ENCODE results near the gene KANK2.

KANK2 gene

DNA sequence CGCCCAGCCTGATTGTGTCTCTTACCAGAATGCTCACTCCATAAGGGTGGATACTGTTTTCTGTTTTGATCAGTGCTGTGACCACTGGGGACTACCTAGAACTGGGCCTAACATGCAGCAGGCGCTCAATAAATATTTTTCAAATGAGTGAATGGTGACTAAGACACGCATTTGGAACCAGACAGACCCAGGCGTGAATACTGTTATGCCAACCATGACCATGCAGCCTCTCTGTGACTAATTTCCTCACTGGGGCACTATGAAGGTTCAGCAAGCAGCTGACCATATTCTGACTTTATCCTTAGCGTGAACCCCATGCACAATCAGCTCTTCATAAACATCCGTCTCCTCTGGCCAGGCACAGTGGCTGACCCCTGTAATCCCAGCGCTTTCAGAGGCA, 28.8 kb downstream of the KANK2 start:
- 0 out of 2 replicates have a peak, but pooled peaks have one; percentile 35 for TF ChIP-seq EP300 (IDR thresholded peaks at IDR 0.05; ENCODE audit: borderline replicate concordance)
- TF ChIP-seq FOXM1 (IDR thresholded peaks at IDR 0.05; ENCODE audit: borderline replicate concordance, low read depth), result no peak

DNA sequence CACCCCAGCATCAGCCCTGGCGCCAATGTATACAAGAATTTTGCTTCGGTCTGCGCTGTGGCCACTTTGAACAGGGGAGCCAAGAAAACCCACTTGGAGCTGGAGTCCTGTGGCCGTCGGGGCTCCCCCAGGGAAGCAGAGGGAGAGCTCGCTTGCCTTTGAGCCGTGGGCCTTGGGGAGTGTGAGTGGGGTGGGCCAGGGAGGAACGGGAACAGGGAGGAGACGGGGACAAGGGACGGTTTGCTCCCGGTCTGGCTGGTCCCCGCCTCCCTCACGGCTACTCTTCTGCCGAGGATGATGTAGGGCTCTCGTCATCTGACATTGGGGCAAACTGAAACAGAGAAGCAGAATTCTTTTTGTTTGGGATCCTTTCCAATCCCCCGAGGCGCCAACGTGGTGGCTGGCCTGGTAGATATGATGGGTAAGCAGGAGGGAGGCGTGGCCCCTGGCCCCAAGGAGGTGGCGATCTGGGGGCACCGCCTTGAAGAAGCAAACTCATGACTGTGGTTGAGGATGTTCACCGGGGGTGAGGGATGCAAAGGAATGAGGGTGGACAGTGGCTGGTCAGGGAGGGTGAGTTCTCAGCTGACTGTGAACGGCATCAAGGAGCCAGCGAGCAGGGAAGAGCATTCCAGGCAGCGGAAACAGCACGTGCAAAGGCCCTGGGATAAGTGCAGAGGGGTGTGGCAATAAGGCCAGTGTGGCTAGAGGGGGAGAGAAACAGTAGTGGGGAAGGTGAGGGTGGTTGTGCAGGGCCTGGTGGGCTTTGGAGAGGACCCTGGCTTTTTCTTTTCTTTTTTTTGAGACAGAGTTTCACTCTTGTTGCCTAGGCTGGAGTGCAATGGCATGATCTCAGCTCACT, 30.8 kb downstream of the KANK2 start:
- TF ChIP-seq CEBPB (IDR thresholded peaks at IDR 0.05), result no peak
- TF ChIP-seq CREB1 (IDR thresholded peaks at IDR 0.05; ENCODE audit: low read depth), result no peak
- TF ChIP-seq, protein P1, sequence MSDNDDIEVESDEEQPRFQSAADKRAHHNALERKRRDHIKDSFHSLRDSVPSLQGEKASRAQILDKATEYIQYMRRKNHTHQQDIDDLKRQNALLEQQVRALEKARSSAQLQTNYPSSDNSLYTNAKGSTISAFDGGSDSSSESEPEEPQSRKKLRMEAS (IDR thresholded peaks at IDR 0.05), result no peak
- no peak for TF ChIP-seq TCF12 (IDR thresholded peaks at IDR 0.05; ENCODE audit: low read depth)
- TF ChIP-seq TAF1 (IDR thresholded peaks at IDR 0.05; ENCODE audit: low read depth), result no peak
- no peak for TF ChIP-seq FOXM1 (IDR thresholded peaks at IDR 0.05; ENCODE audit: borderline replicate concordance, low read depth)
- TF ChIP-seq YY1 (IDR thresholded peaks at IDR 0.05; ENCODE audit: low read depth), result no peak
- TF ChIP-seq NFIC (IDR thresholded peaks at IDR 0.05), result no peak
- no peak for TF ChIP-seq ZBTB7A (IDR thresholded peaks at IDR 0.05; ENCODE audit: low read depth)
- TF ChIP-seq TEAD4 (IDR thresholded peaks at IDR 0.05), result no peak

DNA sequence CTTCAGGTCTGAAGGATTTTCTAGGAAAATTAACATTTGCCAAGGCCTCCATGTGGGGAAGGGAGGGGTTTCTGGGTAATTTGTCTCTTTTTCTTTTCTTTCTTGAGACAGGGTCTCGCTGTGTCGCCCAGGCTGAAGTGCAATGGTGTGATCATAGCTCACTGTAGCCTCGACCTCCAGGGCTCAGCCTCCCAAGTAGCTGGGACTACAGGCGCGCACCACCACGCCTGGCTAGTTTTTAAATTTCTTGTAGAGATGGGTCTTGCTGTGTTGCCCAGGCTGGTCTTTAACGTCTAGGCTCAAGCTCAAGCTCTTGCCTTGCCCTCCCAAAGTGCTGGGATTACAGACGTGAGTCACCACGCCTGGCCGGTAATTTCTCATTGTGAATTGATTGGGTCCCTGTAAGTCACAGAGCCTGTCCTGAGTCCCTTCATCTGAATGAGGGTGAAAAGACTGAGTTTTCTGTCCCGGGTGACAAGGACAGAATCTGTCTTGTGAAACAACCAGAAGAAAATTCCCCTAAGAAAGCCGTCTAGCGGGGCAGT, 31.8 kb downstream of the KANK2 start:
- TF ChIP-seq, protein P2, sequence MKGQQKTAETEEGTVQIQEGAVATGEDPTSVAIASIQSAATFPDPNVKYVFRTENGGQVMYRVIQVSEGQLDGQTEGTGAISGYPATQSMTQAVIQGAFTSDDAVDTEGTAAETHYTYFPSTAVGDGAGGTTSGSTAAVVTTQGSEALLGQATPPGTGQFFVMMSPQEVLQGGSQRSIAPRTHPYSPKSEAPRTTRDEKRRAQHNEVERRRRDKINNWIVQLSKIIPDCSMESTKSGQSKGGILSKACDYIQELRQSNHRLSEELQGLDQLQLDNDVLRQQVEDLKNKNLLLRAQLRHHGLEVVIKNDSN (IDR thresholded peaks at IDR 0.05), result no peak
- TF ChIP-seq EP300 (IDR thresholded peaks at IDR 0.05; ENCODE audit: borderline replicate concordance) (no peak), YY1 (IDR thresholded peaks at IDR 0.05; ENCODE audit: low read depth) (no peak), RAD21 (IDR thresholded peaks at IDR 0.05; ENCODE audit: low read depth) (no peak), TEAD4 (IDR thresholded peaks at IDR 0.05) (no peak), NFIC (IDR thresholded peaks at IDR 0.05) (no peak), TAF1 (IDR thresholded peaks at IDR 0.05; ENCODE audit: low read depth) (no peak)

DNA sequence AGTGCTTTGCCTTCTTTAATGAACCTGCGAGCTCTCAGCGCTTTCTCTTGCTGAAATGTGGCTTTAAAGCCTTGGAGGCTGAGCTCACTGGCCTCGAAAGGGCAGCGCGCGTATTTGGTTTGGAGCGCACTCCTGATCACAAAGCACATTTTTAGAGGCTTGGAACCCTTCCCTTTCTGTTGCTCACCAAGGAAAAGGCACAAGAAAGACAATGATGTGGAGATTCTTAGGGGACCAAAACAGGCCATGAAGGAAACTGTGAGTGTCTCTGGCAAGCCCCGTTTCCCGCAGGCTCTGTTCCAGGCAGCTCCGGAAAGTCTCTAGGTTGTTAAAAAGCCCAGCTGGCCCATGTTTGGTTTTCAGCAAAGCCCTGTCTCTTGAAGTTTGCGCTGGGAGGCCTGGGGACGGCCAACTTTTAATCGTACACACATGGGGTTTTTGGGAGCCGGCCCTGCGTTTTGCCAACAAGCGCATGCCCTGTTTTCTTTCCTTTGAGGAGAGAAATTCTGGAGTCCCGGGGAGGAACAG, 32.4 kb downstream of the KANK2 start:
- TF ChIP-seq, protein P3, sequence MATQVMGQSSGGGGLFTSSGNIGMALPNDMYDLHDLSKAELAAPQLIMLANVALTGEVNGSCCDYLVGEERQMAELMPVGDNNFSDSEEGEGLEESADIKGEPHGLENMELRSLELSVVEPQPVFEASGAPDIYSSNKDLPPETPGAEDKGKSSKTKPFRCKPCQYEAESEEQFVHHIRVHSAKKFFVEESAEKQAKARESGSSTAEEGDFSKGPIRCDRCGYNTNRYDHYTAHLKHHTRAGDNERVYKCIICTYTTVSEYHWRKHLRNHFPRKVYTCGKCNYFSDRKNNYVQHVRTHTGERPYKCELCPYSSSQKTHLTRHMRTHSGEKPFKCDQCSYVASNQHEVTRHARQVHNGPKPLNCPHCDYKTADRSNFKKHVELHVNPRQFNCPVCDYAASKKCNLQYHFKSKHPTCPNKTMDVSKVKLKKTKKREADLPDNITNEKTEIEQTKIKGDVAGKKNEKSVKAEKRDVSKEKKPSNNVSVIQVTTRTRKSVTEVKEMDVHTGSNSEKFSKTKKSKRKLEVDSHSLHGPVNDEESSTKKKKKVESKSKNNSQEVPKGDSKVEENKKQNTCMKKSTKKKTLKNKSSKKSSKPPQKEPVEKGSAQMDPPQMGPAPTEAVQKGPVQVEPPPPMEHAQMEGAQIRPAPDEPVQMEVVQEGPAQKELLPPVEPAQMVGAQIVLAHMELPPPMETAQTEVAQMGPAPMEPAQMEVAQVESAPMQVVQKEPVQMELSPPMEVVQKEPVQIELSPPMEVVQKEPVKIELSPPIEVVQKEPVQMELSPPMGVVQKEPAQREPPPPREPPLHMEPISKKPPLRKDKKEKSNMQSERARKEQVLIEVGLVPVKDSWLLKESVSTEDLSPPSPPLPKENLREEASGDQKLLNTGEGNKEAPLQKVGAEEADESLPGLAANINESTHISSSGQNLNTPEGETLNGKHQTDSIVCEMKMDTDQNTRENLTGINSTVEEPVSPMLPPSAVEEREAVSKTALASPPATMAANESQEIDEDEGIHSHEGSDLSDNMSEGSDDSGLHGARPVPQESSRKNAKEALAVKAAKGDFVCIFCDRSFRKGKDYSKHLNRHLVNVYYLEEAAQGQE (IDR thresholded peaks at IDR 0.05; ENCODE audit: low read depth), result no peak
- TF ChIP-seq YY1 (IDR thresholded peaks at IDR 0.05; ENCODE audit: low read depth), result no peak
- TF ChIP-seq ZBTB7A (IDR thresholded peaks at IDR 0.05; ENCODE audit: low read depth), result no peak
- no peak for TF ChIP-seq EP300 (IDR thresholded peaks at IDR 0.05; ENCODE audit: borderline replicate concordance)
- TF ChIP-seq TCF12 (IDR thresholded peaks at IDR 0.05; ENCODE audit: low read depth), result no peak
- TF ChIP-seq, protein P1 (IDR thresholded peaks at IDR 0.05), result no peak
- TF ChIP-seq RAD21 (IDR thresholded peaks at IDR 0.05; ENCODE audit: low read depth), result no peak
- TF ChIP-seq, protein P2 (IDR thresholded peaks at IDR 0.05), result no peak
- no peak for TF ChIP-seq FOXM1 (IDR thresholded peaks at IDR 0.05; ENCODE audit: borderline replicate concordance, low read depth)
- TF ChIP-seq CEBPB (IDR thresholded peaks at IDR 0.05), result no peak
- TF ChIP-seq NFIC (IDR thresholded peaks at IDR 0.05), result no peak
- TF ChIP-seq TEAD4 (IDR thresholded peaks at IDR 0.05), result no peak
- no peak for TF ChIP-seq EGR1 (IDR thresholded peaks at IDR 0.05)
- no peak for TF ChIP-seq CREB1 (IDR thresholded peaks at IDR 0.05; ENCODE audit: low read depth)
- no peak for TF ChIP-seq TAF1 (IDR thresholded peaks at IDR 0.05; ENCODE audit: low read depth)

DNA sequence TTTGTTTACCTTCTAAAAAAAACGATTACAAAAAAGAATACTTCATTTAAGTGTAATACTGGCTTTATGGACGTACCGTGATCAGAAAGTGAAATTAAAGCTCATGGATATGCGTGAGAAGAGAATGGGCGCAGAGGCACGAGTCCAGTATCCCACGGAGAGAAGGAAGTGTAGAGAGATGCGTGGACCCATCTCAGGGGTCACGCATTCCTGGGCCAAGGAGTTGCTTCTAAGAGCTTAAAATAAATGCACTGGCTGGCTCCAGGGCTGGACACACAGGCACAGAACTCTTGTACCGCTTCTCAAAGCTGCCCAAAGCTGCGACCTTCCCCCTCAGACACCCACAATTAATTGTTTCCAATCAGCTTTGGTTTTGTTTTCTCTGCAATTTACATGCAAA, 33.0 kb downstream of the KANK2 start:
- TF ChIP-seq, protein P3 (IDR thresholded peaks at IDR 0.05; ENCODE audit: low read depth), result no peak
- TF ChIP-seq EP300 (IDR thresholded peaks at IDR 0.05; ENCODE audit: borderline replicate concordance), result no peak
- no peak for TF ChIP-seq ZBTB7A (IDR thresholded peaks at IDR 0.05; ENCODE audit: low read depth)
- TF ChIP-seq FOXM1 (IDR thresholded peaks at IDR 0.05; ENCODE audit: borderline replicate concordance, low read depth), result no peak
- no peak for TF ChIP-seq TEAD4 (IDR thresholded peaks at IDR 0.05)
- TF ChIP-seq EGR1 (IDR thresholded peaks at IDR 0.05), result no peak
- TF ChIP-seq CREB1 (IDR thresholded peaks at IDR 0.05; ENCODE audit: low read depth), result no peak
- no peak for TF ChIP-seq TAF1 (IDR thresholded peaks at IDR 0.05; ENCODE audit: low read depth)
- TF ChIP-seq TCF12 (IDR thresholded peaks at IDR 0.05; ENCODE audit: low read depth), result no peak
- no peak for TF ChIP-seq RAD21 (IDR thresholded peaks at IDR 0.05; ENCODE audit: low read depth)
- TF ChIP-seq, protein P2 (IDR thresholded peaks at IDR 0.05), result no peak
- TF ChIP-seq, protein P1 (IDR thresholded peaks at IDR 0.05), result no peak
- no peak for TF ChIP-seq CEBPB (IDR thresholded peaks at IDR 0.05)
- no peak for TF ChIP-seq YY1 (IDR thresholded peaks at IDR 0.05; ENCODE audit: low read depth)

All from Ishikawa (cell line).